ENCODE measurements around the gene LRRC45. TPM values are rescaled to one million over a fixed set of nuclear protein-coding genes. Genes with fewer than 3 reads are reported as not detected.

Gene LRRC45
- total and polyA plus RNA-seq, 11 donors = 2.9 to 8.6 (median 5.6) TPM

DNA sequence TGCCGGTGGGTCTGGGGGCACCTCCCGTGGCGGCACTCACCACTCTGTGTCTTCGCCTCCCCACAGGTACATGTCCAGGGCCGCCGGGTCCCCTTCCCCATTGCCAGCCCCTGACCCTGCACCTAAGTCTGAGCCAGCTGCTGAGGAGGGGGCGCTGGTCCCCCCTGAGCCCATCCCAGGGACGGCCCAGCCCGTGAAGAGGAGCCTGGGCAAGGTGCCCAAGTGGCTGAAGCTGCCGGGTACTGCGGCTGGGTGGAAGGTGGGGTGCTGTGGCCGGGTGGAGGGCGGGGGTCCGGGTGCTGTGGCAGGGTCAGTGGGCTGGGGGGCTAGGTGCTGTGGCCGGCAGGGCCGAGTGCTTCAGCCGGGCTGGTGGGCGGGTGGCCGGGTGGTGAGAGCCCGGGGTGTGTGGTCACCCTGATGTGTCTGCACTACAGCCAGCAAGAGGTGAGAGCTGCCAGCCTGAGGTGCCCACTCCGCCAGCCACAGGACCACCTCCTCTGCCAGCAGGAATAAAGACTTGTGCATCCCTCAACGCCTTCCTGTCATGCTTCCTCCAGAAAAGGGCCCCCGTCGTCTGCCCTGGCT, 6.1 kb upstream of the LRRC45 start:
- 77 to 88% (median 86%) methylated on average over 20 to 24 of the region's 24 CpGs for WGBS, 4 donors
- H3K27me3 ChIP-seq = no peaks in the 10 kb centered on the region
- no peak overlapping the region for H3K4me3 ChIP-seq
- intact Hi-C loops (cut with DNase I) = no loop called here
- peaks cover 2 to 39% (median 15%) of the 10 kb centered on the region in 12 donors for H3K4me1 ChIP-seq
- H3K27ac ChIP-seq = no peak overlapping the region
- H3K36me3 ChIP-seq = peaks cover 0 to 21% (median 6%) of the 10 kb centered on the region in 9 donors
- TF ChIP-seq POLR2A (IDR thresholded peaks at IDR 0.05) = no peak
- TF ChIP-seq, protein P1, sequence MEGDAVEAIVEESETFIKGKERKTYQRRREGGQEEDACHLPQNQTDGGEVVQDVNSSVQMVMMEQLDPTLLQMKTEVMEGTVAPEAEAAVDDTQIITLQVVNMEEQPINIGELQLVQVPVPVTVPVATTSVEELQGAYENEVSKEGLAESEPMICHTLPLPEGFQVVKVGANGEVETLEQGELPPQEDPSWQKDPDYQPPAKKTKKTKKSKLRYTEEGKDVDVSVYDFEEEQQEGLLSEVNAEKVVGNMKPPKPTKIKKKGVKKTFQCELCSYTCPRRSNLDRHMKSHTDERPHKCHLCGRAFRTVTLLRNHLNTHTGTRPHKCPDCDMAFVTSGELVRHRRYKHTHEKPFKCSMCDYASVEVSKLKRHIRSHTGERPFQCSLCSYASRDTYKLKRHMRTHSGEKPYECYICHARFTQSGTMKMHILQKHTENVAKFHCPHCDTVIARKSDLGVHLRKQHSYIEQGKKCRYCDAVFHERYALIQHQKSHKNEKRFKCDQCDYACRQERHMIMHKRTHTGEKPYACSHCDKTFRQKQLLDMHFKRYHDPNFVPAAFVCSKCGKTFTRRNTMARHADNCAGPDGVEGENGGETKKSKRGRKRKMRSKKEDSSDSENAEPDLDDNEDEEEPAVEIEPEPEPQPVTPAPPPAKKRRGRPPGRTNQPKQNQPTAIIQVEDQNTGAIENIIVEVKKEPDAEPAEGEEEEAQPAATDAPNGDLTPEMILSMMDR (IDR thresholded peaks at IDR 0.05) = no peak
- DNase-seq (no peak), ATAC-seq (no peak)
- H3K9me3 ChIP-seq = no peaks in the 10 kb centered on the region

DNA sequence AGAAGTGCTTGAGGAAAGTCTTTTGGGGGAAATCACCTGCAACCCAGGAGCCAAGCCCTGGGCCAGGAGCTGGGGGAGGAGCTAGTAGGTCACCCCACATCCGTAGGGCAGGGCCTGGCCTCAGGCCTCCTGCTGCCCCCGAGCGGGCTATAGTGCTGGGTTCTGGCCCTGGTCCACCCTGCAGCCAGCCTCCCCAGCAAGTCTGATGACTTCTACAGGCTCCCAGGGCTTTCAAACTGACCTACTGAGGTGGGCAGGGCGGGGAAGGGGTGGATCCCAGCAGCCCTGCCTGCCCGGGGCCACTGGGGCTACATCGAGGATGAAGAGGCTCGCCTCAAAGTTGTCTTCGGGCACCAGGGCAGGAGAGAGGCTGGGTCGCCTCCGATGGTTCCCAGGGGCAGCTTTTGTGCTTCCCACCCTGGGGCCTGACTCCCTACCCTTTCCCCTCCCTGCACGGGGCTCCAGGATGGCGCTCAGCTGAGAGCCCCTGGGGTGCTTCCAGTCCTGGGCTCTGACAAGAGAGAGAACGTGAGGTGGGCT, 5.4 kb upstream of the LRRC45 start:
- TF ChIP-seq, protein P1 (IDR thresholded peaks at IDR 0.05) = no peak
- no peak for TF ChIP-seq POLR2A (IDR thresholded peaks at IDR 0.05)
- DNase-seq = no peak
- Histone ChIP-seq H3K9me3 (no peaks in the 10 kb centered on the region), H3K27me3 (no peaks in the 10 kb centered on the region), H3K4me1 (peaks cover 5 to 41% (median 18%) of the 10 kb centered on the region in 12 donors), H3K27ac (no peak overlapping the region), H3K36me3 (peaks cover 0 to 21% (median 6%) of the 10 kb centered on the region in 9 donors), H3K4me3 (no peak overlapping the region)
- no peak for ATAC-seq
- WGBS, 4 donors = 80 to 86% (median 81%) methylated on average over 1 to 13 of the region's 13 CpGs
- intact Hi-C loops (cut with DNase I) = loop anchor here in 1 of 10 donors (2.0 kb wide), 1 partner anchor 59 kb away; no protein-coding TSS in a partner anchor

DNA sequence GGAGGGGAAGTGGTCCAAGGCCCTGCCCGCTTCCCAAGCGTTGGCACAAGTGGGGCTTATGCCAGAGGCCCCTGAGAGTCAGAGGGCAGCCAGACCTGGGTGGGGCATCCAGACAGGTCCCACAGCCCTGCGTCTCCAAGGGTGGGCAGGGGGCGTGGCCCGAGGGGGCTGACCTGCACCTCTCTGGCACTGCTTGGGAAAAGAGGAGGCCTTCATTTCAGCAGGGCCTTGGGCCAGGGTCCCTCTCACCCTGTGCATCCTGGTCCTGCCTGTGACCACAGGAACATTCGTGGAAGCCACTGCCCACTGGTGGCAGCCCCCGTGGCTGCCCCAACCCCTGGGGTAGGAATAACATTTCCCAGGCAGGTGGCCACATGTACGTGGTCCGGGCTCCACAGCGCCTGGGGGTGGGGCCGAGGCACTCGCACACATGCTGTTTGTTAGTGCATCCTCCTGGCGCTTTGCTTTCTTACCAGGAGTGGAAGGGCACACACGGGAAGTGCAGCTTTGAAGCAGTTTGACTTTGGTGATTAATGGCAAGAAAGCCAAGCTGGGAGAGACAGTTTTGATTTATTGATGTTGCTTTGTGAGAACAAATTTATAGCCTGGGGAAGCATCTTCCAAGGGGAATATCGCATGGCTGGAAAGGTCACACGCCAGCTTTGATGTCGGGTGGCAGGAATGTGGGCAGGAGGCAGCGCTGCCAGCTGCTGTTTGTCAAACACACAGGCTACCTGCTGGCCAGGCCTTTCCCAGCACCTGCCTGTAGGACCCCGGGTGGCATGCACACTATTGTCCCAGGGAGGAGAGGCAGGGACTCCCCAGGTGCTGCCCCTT, 4.7 kb upstream of the LRRC45 start:
- Histone ChIP-seq H3K9me3 (no peaks in the 10 kb centered on the region), H3K36me3 (peaks cover 0 to 21% (median 6%) of the 10 kb centered on the region in 9 donors), H3K4me3 (no peak overlapping the region), H3K27ac (no peak overlapping the region), H3K27me3 (no peaks in the 10 kb centered on the region), H3K4me1 (peaks cover 5 to 36% (median 14%) of the 10 kb centered on the region in 12 donors)
- intact Hi-C loops (cut with DNase I) = loop anchor here in 1 of 10 donors (2.0 kb wide), 1 partner anchor 60 kb away; no protein-coding TSS in a partner anchor
- no peak for DNase-seq
- WGBS, 4 donors = 79 to 81% (median 80%) methylated on average over 14 to 19 of the region's 19 CpGs
- TF ChIP-seq, protein P1 (IDR thresholded peaks at IDR 0.05) = no peak
- no peak for TF ChIP-seq POLR2A (IDR thresholded peaks at IDR 0.05)
- no peak for ATAC-seq

Measured in heart left ventricle (tissue), 16 donors.